H7 (cell line): Measurements from ENCODE around the gene ALAS1. TPM values are rescaled to one million over a fixed set of nuclear protein-coding genes. Genes with fewer than 3 reads are reported as not detected.
"Not testable (repeated sequence)": the region's sequence is repeated elsewhere in the genome, so short reads cannot be mapped to it uniquely, and the experiment has no call there.

Source experiments
- DNase-seq: peaks from one replicate; pipeline ENCODE4 v3.0.0; 2012
- H3K27me3 ChIP-seq: 2 replicates; pipeline ENCODE4 v1.6.0; 2011; ENCODE audit warnings: mild to moderate bottlenecking, low read length; ENCODE audit not compliant: control insufficient read depth, insufficient read depth
- H3K36me3 ChIP-seq: replicated peaks from 2 replicates; pipeline ENCODE4 v1.5.1; 2011; ENCODE audit warnings: low read length; ENCODE audit not compliant: control insufficient read depth, insufficient read depth
- H3K4me3 ChIP-seq: 2 replicates; pipeline ENCODE4 v1.5.1; 2011; ENCODE audit warnings: low read depth, mild to moderate bottlenecking, control low read depth, low read length, moderate library complexity; ENCODE audit not compliant: insufficient read depth
- total RNA-seq: library from RNA; depleted of rRNA; stranded (reverse); fragments of >200 nt; shearing (Covaris generic); gene quantifications from 2 replicates; pipeline ENCODE4 v1.2.3, GENCODE V29; 2014

ALAS1 gene
- total RNA-seq, 1 experiment from 2014 or later = 63.8 TPM

- Histone ChIP-seq H3K4me3 (no peak overlapping the region), H3K36me3 (no peaks in the 10 kb centered on the region), H3K27me3 (no peaks in the 10 kb centered on the region)
- DNase-seq = no peak
Measured at GRCh38 chr3:52171514-52172261, 26.3 kb upstream of the ALAS1 start.

GRCh38 chr3:52172262-52172757, 25.6 kb upstream of the ALAS1 start:
- Histone ChIP-seq H3K36me3 (no peaks in the 10 kb centered on the region), H3K4me3 (no peak overlapping the region), H3K27me3 (no peaks in the 10 kb centered on the region)
- no peak for DNase-seq

DNA sequence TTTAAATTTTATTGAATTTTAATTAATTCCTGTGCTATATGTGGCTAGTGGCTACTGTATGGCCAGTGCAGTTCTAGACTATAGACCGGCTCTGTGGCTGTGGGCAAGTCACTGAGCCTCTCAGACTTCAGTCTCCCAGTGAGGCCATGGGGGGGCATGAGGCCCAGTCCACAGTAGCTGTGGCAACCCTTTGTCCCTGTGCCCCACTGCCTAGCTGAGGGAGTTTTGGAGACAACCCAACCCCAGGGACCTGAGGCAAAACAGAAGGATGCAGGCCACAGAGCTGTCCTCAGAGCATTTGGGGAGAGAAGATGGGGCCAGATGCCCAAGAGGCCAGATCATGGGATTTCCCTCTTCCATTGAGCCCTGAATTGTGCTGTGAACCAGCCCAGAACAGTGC, 24.9 kb upstream of the ALAS1 start:
- DNase-seq = no peak
- Histone ChIP-seq H3K27me3 (no peaks in the 10 kb centered on the region), H3K4me3 (no peak overlapping the region), H3K36me3 (no peaks in the 10 kb centered on the region)

GRCh38 chr3:52174896-52175295, 23.1 kb upstream of the ALAS1 start:
- Histone ChIP-seq H3K27me3 (no peaks in the 10 kb centered on the region), H3K4me3 (no peak overlapping the region), H3K36me3 (no peaks in the 10 kb centered on the region)
- no peak for DNase-seq

- H3K27me3 ChIP-seq = no peaks in the 10 kb centered on the region
- no peaks in the 10 kb centered on the region for H3K36me3 ChIP-seq
- no peak for DNase-seq
- H3K4me3 ChIP-seq = no peak overlapping the region
Measured at GRCh38 chr3:52175416-52176179, 22.4 kb upstream of the ALAS1 start.

DNA sequence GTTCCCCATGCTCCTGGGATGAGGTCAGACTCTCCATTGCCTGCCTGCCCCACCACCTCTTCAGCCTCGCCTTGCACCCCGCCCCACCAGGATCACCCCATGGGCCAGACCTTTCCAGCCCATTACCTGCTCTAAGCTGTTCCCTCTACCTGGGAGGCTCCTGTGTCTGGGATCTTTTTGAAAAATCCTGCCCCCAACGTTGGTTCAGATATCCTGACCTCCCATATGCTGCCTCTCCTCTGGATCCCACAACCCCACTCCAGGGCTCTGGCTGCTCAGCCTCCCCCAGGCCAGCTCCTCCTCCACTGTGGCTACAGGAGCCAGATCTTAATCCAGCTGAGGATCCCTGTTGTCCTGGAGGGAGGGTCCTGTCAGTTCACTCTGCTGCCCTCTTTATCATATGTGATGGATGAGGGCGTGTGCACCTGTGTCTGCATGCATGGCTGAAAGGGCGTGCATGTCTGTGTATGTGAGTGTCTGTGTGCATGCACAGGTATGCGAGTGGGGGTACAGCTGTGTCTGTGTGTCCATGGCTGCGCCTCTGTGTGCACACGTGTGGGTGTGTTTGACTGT, 21.7 kb upstream of the ALAS1 start:
- Histone ChIP-seq H3K27me3 (no peaks in the 10 kb centered on the region), H3K4me3 (no peak overlapping the region), H3K36me3 (no peaks in the 10 kb centered on the region)
- no peak for DNase-seq

GRCh38 chr3:52176951-52177700, 20.8 kb upstream of the ALAS1 start:
- no peaks in the 10 kb centered on the region for H3K27me3 ChIP-seq
- no peaks in the 10 kb centered on the region for H3K36me3 ChIP-seq
- DNase-seq = no peak
- H3K4me3 ChIP-seq = no peak overlapping the region

GRCh38 chr3:52177701-52178042, 20.3 kb upstream of the ALAS1 start:
- no peaks in the 10 kb centered on the region for H3K36me3 ChIP-seq
- no peak for DNase-seq
- H3K27me3 ChIP-seq = no peaks in the 10 kb centered on the region
- no peak overlapping the region for H3K4me3 ChIP-seq

DNA sequence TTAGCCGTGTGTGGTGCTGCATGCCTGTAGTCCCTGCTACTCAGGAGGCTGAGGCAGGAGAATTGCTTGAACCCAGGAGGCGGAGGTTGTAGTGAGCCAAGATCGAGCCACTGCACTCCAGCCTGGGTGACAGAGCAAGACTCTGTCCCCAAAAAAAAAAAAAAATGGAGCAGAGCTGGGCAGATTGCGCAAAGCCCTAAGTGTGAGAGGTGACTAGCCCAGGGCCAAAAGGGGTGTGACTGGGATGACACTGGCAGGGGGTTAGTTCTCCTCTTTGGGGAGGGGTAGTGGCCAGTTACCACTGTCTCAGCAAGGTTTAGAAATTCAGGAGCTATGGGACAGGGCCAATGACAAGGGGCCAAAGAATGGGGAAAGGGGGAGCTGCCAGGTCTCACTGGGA, 19.8 kb upstream of the ALAS1 start:
- H3K36me3 ChIP-seq, DNase-seq, H3K4me3 ChIP-seq, H3K27me3 ChIP-seq: not testable (repeated sequence)

DNA sequence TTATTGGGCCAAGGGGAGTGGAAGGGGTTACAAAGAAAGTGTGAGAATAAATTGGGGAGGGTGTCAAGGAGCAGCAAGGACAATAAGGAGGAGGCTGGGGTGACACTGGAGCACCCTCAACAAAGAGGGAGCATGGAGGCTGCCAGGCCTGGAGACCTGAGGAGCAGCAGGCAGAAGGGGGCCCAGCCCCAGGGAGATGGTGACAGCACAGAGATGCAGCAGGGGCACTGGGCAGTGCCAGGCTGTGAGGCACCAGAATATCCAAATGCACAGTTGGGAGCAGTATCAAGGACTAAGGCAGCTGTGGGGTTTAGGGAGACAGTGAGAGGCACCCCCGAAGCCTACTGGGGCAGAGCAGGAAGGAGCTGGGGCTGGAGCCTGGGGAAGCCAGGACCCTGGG, 19.4 kb upstream of the ALAS1 start:
- H3K27me3 ChIP-seq = no peaks in the 10 kb centered on the region
- DNase-seq = no peak
- no peak overlapping the region for H3K4me3 ChIP-seq

GRCh38 chr3:52181543-52181942, 16.4 kb upstream of the ALAS1 start:
- Histone ChIP-seq H3K4me3 (no peak overlapping the region), H3K36me3 (no peaks in the 10 kb centered on the region), H3K27me3 (no peaks in the 10 kb centered on the region)
- peak; percentile 28 for DNase-seq

More for the DNA sequence above, 19.4 kb upstream of the ALAS1 start:
- no peaks in the 10 kb centered on the region for H3K36me3 ChIP-seq

DNA sequence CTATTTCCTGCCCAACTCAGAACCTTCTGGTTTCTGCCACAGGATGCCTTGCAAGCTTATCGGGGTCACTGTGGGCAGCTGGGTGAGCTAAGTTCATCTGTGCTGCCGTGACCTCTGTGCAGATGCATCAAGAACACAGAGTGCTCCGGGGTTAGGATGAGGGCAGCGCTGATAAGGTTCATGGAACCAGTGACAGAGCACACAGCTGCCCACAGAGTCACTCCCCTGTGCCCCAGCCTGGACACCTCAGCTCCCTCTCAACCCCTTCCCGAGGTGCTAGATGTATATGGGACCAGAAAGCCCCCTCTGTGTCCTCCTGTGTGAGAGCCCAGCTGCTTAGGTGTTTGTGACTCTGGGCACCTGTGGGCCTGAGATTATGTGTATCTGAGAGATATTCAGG, 15.8 kb upstream of the ALAS1 start:
- DNase-seq = peak; percentile 16
- Histone ChIP-seq H3K4me3 (no peak overlapping the region), H3K27me3 (no peaks in the 10 kb centered on the region), H3K36me3 (no peaks in the 10 kb centered on the region)

DNA sequence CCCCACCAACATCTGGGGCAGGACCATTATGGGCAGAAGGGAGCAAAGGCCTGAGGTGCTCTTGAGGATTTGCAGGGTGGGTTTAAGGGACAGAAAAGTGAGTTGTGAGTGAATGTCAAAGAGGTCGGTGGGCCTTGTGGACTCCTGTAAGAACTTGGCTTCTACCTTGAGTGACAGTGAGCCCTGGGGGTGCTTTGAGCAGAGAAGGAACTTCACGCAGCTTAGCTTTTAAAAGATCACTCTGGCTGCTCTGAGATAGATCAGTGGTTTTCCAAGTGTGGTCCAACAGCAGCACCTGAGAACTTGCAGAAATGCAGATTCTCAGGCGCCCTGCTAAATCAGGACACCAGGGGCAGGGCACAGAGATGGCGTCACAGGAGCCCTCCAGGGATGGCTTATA, 15.3 kb upstream of the ALAS1 start:
- Histone ChIP-seq H3K36me3 (no peaks in the 10 kb centered on the region), H3K27me3 (no peaks in the 10 kb centered on the region), H3K4me3 (no peak overlapping the region)
- DNase-seq = no peak

- DNase-seq = peak; percentile 32
- Histone ChIP-seq H3K4me3 (no peak overlapping the region), H3K27me3 (no peaks in the 10 kb centered on the region), H3K36me3 (no peaks in the 10 kb centered on the region)
Measured at GRCh38 chr3:52183786-52184445, 14.0 kb upstream of the ALAS1 start.
